HG02973 (cell line): Measurements from ENCODE around the gene CPNE6.
A peak's percentile ranks its signal among the peaks of the same experiment; 100 is the strongest.
"Not testable (repeated sequence)": the region's sequence is repeated elsewhere in the genome, so short reads cannot be mapped to it uniquely, and the experiment has no call there.

Source experiments
- ATAC-seq: cut with Tn5 transposase; IDR thresholded peaks from one replicate; pipeline ENCODE4 v1.9.1; 2021; ENCODE audit warnings: moderate library complexity; ENCODE audit not compliant: unreplicated experiment

CPNE6 gene

GRCh38 chr14:24102357-24103048 is 31.1 kb downstream of the CPNE6 start:
- no peak for ATAC-seq

- no peak for ATAC-seq
These were observed 32.1 kb downstream of the CPNE6 start for GRCh38 chr14:24103451-24103850.

GRCh38 chr14:24105609-24106239 is 34.4 kb downstream of the CPNE6 start:
- ATAC-seq, result not testable (repeated sequence)

GRCh38 chr14:24106672-24107271 is 35.4 kb downstream of the CPNE6 start:
- no peak for ATAC-seq

GRCh38 chr14:24108336-24108874 is 37.0 kb downstream of the CPNE6 start:
- no peak for ATAC-seq

GRCh38 chr14:24110060-24110459 is 38.7 kb downstream of the CPNE6 start:
- no peak for ATAC-seq

- no peak for ATAC-seq
These were observed 39.2 kb downstream of the CPNE6 start for GRCh38 chr14:24110523-24110922.

- ATAC-seq, result no peak
These were observed 42.0 kb downstream of the CPNE6 start for GRCh38 chr14:24113379-24113800.

- peak; percentile 20 for ATAC-seq
These were observed 42.6 kb downstream of the CPNE6 start for GRCh38 chr14:24113801-24114531.

- peak; percentile 79 for ATAC-seq
These were observed 43.4 kb downstream of the CPNE6 start, which contains the start of the genes DCAF11 and NRL for GRCh38 chr14:24114532-24115421. Gene DCAF11 (plus strand): TSS chr14:24114777. CDS start chr14:24115595, 818 bp downstream. Gene NRL (minus strand): TSS chr14:24114949. CDS start chr14:24082848, 32,101 bp downstream.

- no peak for ATAC-seq
These were observed 44.2 kb downstream of the CPNE6 start for GRCh38 chr14:24115422-24116127.

- ATAC-seq, result no peak
These were observed 44.9 kb downstream of the CPNE6 start for GRCh38 chr14:24116128-24116814.

- no peak for ATAC-seq
These were observed 45.8 kb downstream of the CPNE6 start for GRCh38 chr14:24117179-24117578.

GRCh38 chr14:24119691-24120090 is 48.3 kb downstream of the CPNE6 start:
- no peak for ATAC-seq

- ATAC-seq, result no peak
These were observed 49.8 kb downstream of the CPNE6 start for GRCh38 chr14:24121210-24121609.

GRCh38 chr14:24122416-24122815 is 51.1 kb downstream of the CPNE6 start:
- no peak for ATAC-seq

- no peak for ATAC-seq
These were observed 51.5 kb downstream of the CPNE6 start for GRCh38 chr14:24122898-24123297.

- ATAC-seq, result peak; percentile 54
These were observed 52.4 kb downstream of the CPNE6 start for GRCh38 chr14:24123424-24124417.
